Neural cell (in vitro differentiated cells): ENCODE results near the gene FSIP1. TPM values are rescaled to one million over a fixed set of nuclear protein-coding genes. Genes with fewer than 3 reads are reported as not detected.

ENCODE experiments used
- H2AFZ ChIP-seq: fragments of 200-600, 300-800 bp; sonication (generic), shearing (Covaris generic); 2 replicates; pipeline ENCODE4 v1.6.0; 2014; ENCODE audit warnings: low read depth, mild to moderate bottlenecking, antibody characterized with exemption, low read length, moderate library complexity
- H3F3A ChIP-seq: fragments of 200-600 bp; shearing (Covaris generic); 2 replicates; pipeline ENCODE4 v1.6.1; 2016; ENCODE audit warnings: mild to moderate bottlenecking, moderate library complexity, mixed read lengths, antibody characterized with exemption, low read length; ENCODE audit not compliant: insufficient read depth, poor library complexity, severe bottlenecking
- H3K27ac ChIP-seq: fragments of 200-600, 300-800 bp; sonication (generic), shearing (Covaris generic); 2 replicates; pipeline ENCODE4 v1.5.1; 2014; ENCODE audit warnings: mild to moderate bottlenecking, low read length, moderate library complexity
- H3K27me3 ChIP-seq: fragments of 300-800, 200-600 bp; sonication (generic), shearing (Covaris generic); 2 replicates; pipeline ENCODE4 v1.6.0; 2014; ENCODE audit warnings: mild to moderate bottlenecking, low read depth, low read length, moderate library complexity; ENCODE audit not compliant: insufficient read depth
- H3K36me3 ChIP-seq: fragments of 300-800, 200-600 bp; sonication (generic), shearing (Covaris generic); 2 replicates; pipeline ENCODE4 v1.5.1; 2014; ENCODE audit warnings: mild to moderate bottlenecking, antibody characterized with exemption, low read length, moderate library complexity; ENCODE audit not compliant: insufficient read depth
- H3K4me2 ChIP-seq: fragments of 300-800, 200-600 bp; sonication (generic), shearing (Covaris generic); 2 replicates; pipeline ENCODE4 v1.6.0; 2014; ENCODE audit warnings: mild to moderate bottlenecking, low read length
- H3K4me3 ChIP-seq: fragments of 300-800, 200-600 bp; sonication (generic), shearing (Covaris generic); 2 replicates; pipeline ENCODE4 v1.5.1; 2014; ENCODE audit warnings: mild to moderate bottlenecking, low read length, moderate library complexity
- H3K79me2 ChIP-seq: fragments of 200-600 bp; shearing (Covaris generic); replicated peaks from 2 replicates; pipeline ENCODE4 v1.6.0; 2014; ENCODE audit warnings: mild to moderate bottlenecking, low read length, moderate library complexity; ENCODE audit not compliant: insufficient read depth
- H3K9ac ChIP-seq: fragments of 300-800, 200-600 bp; sonication (generic), shearing (Covaris generic); 2 replicates; pipeline ENCODE4 v1.6.1; 2016; ENCODE audit warnings: mild to moderate bottlenecking, low read length, mixed read lengths
- H3K9me2 ChIP-seq: fragments of 200-600 bp; shearing (Covaris generic); 2 replicates; pipeline ENCODE4 v1.6.1; 2016; ENCODE audit warnings: mild to moderate bottlenecking, low read length, mixed read lengths; ENCODE audit not compliant: insufficient read depth
- H3K9me3 ChIP-seq: fragments of 200-600, 300-800 bp; sonication (generic), shearing (Covaris generic); 2 replicates; pipeline ENCODE4 v1.6.1; 2016; ENCODE audit warnings: mild to moderate bottlenecking, mixed run types, low read length, moderate library complexity, mixed read lengths
- H4K20me1 ChIP-seq: fragments of 200-600 bp; shearing (Covaris generic); 2 replicates; pipeline ENCODE4 v1.6.1; 2016; ENCODE audit warnings: mild to moderate bottlenecking, mixed run types; ENCODE audit not compliant: insufficient read depth
- EP300 ChIP-seq: fragments of 450-650 bp; conservative IDR thresholded peaks from 2 replicates; pipeline ENCODE4 v1.6.1; 2014; ENCODE audit warnings: antibody characterized with exemption, mild to moderate bottlenecking, moderate library complexity; ENCODE audit not compliant: poor library complexity, severe bottlenecking
- EZH2 ChIP-seq: fragments of 200-600, 300-800 bp; shearing (Covaris generic), sonication (generic); IDR thresholded peaks from 2 replicates; pipeline ENCODE4 v1.6.1; 2014; ENCODE audit warnings: antibody characterized with exemption, low read length, borderline replicate concordance, mild to moderate bottlenecking; ENCODE audit not compliant: insufficient read depth, poor library complexity, severe bottlenecking
- MXI1 ChIP-seq: fragments of 450-650 bp; conservative IDR thresholded peaks from 2 replicates; pipeline ENCODE4 v1.6.1; 2014; ENCODE audit warnings: antibody characterized with exemption, mild to moderate bottlenecking; ENCODE audit not compliant: poor library complexity, severe bottlenecking
- POLR2AphosphoS5 ChIP-seq: IDR thresholded peaks from 2 replicates; pipeline ENCODE4 v1.6.1; 2012
- RAD21 ChIP-seq: fragments of 450-650 bp; conservative IDR thresholded peaks from 2 replicates; pipeline ENCODE4 v1.6.1; 2014; ENCODE audit warnings: antibody characterized with exemption, mild to moderate bottlenecking, moderate library complexity
- TAF1 ChIP-seq: IDR thresholded peaks from 2 replicates; pipeline ENCODE4 v1.6.1; 2012; ENCODE audit warnings: low read depth
- polyA plus RNA-seq: library from polyadenylated mRNA; depleted of rRNA; stranded (reverse); fragments of >200 nt; gene quantifications from 2 replicates; pipeline ENCODE4 v1.2.3, GENCODE V29; 2014
- TF ChIP-seq, protein P1 (sequence below): fragments of 450-650 bp; IDR thresholded peaks from 2 replicates; pipeline ENCODE4 v1.5.1; 2014; ENCODE audit warnings: antibody characterized with exemption, mild to moderate bottlenecking, moderate library complexity; ENCODE audit not compliant: poor library complexity, severe bottlenecking
- TF ChIP-seq, protein P2 (sequence below): IDR thresholded peaks from 2 replicates; pipeline ENCODE4 v1.6.1; 2012; ENCODE audit warnings: borderline replicate concordance

FSIP1 gene
- polyA plus RNA-seq, 1 donor from 2014 or later: 3.8 TPM

DNA sequence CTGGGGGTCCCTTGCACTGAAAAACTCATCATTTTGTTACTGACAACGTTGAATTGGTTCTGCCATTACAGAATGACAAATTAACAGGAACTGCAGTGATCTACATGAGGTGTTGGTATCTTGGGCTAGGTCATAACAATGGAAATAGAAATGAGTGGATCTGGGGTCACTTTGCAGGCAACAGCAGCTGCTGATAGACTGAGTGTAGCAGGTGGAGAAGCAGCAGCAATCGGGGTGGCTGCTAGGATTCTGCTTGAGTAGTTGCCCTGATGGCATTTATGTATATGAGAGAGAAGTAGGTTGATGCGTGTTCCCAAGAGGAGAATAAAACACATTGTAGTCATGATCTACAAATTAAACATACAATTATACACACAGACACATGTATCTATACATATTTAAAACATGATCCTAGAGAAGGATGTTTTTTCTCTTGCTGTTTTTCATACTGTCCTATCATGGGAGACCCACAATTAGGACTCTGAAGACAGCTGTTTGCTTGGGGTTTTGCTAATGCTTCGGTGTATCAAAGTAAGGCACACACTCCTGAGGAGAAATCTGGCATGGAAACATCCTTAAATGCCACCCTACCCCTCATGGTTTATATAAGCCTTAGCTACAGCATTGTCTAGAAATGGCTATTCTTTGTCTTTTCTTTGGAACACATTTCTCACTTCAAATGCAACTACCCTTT lies 217.5 kb downstream of the FSIP1 start:
- Histone ChIP-seq H3K79me2 (no peaks in the 10 kb centered on the region), H3F3A (no peaks in the 10 kb centered on the region), H4K20me1 (no peaks in the 10 kb centered on the region), H3K36me3 (no peaks in the 10 kb centered on the region), H2AFZ (no peak overlapping the region), H3K9me3 (no peaks in the 10 kb centered on the region), H3K4me2 (no peak overlapping the region), H3K27ac (no peak overlapping the region), H3K27me3 (no peaks in the 10 kb centered on the region), H3K9me2 (no peaks in the 10 kb centered on the region), H3K4me3 (no peak overlapping the region), H3K9ac (no peak overlapping the region)
- TF ChIP-seq, protein P1, sequence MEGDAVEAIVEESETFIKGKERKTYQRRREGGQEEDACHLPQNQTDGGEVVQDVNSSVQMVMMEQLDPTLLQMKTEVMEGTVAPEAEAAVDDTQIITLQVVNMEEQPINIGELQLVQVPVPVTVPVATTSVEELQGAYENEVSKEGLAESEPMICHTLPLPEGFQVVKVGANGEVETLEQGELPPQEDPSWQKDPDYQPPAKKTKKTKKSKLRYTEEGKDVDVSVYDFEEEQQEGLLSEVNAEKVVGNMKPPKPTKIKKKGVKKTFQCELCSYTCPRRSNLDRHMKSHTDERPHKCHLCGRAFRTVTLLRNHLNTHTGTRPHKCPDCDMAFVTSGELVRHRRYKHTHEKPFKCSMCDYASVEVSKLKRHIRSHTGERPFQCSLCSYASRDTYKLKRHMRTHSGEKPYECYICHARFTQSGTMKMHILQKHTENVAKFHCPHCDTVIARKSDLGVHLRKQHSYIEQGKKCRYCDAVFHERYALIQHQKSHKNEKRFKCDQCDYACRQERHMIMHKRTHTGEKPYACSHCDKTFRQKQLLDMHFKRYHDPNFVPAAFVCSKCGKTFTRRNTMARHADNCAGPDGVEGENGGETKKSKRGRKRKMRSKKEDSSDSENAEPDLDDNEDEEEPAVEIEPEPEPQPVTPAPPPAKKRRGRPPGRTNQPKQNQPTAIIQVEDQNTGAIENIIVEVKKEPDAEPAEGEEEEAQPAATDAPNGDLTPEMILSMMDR: no peak
- TF ChIP-seq MXI1 (no peak), EP300 (no peak), RAD21 (no peak), EZH2 (no peak), POLR2AphosphoS5 (no peak)

DNA sequence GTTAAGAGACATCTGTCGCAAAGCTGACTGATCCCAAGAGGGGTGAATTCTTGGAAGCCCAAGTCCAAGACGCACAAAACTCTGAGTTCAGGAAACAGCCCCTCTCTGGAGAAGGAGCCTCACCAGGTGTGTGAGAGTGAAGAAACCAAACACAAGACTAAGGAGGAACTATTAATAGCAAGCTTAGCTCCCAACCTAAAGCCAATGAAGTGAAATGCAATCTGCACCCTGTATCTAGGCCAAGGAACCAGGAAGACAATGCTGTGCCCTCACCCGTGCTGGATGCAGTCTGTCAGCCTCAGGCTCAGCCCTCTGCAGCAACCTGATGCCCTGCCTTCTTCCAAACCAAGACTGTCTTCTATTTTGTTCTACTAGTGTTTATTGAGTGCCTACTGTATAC lies 224.2 kb downstream of the FSIP1 start:
- Histone ChIP-seq H3K79me2 (no peaks in the 10 kb centered on the region), H3K36me3 (no peaks in the 10 kb centered on the region), H3K27me3 (no peaks in the 10 kb centered on the region), H2AFZ (no peak overlapping the region), H4K20me1 (no peaks in the 10 kb centered on the region), H3K9ac (no peak overlapping the region), H3K9me3 (no peaks in the 10 kb centered on the region), H3K4me3 (no peak overlapping the region), H3F3A (no peaks in the 10 kb centered on the region), H3K9me2 (no peaks in the 10 kb centered on the region), H3K4me2 (no peak overlapping the region), H3K27ac (no peak overlapping the region)
- TF ChIP-seq, protein P1: no peak
- TF ChIP-seq TAF1 (no peak), MXI1 (no peak), RAD21 (no peak), EP300 (no peak)
- TF ChIP-seq, protein P2, sequence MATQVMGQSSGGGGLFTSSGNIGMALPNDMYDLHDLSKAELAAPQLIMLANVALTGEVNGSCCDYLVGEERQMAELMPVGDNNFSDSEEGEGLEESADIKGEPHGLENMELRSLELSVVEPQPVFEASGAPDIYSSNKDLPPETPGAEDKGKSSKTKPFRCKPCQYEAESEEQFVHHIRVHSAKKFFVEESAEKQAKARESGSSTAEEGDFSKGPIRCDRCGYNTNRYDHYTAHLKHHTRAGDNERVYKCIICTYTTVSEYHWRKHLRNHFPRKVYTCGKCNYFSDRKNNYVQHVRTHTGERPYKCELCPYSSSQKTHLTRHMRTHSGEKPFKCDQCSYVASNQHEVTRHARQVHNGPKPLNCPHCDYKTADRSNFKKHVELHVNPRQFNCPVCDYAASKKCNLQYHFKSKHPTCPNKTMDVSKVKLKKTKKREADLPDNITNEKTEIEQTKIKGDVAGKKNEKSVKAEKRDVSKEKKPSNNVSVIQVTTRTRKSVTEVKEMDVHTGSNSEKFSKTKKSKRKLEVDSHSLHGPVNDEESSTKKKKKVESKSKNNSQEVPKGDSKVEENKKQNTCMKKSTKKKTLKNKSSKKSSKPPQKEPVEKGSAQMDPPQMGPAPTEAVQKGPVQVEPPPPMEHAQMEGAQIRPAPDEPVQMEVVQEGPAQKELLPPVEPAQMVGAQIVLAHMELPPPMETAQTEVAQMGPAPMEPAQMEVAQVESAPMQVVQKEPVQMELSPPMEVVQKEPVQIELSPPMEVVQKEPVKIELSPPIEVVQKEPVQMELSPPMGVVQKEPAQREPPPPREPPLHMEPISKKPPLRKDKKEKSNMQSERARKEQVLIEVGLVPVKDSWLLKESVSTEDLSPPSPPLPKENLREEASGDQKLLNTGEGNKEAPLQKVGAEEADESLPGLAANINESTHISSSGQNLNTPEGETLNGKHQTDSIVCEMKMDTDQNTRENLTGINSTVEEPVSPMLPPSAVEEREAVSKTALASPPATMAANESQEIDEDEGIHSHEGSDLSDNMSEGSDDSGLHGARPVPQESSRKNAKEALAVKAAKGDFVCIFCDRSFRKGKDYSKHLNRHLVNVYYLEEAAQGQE: no peak
